Peyer's patch (tissue), 4 donors: ENCODE measurements around the gene ITGA3. TPM values are rescaled to one million over a fixed set of nuclear protein-coding genes. Genes with fewer than 3 reads are reported as not detected.

Source experiments
- DNase-seq, 3 donors: peaks; one replicate each; pipeline ENCODE4 v3.0.0-alpha.2; 2017 to 2019
- H3K27ac ChIP-seq, 4 donors: fragments of 200-600 bp; sonication (generic); one replicate each; pipeline ENCODE4 v1.5.1; 2016 to 2019
- H3K27me3 ChIP-seq, 2 donors: fragments of 200-600 bp; sonication (generic); one replicate each; pipeline ENCODE4 v1.5.1; 2019
- H3K36me3 ChIP-seq, 3 donors: fragments of 200-600 bp; sonication (generic); one replicate each; pipeline ENCODE4 v1.5.1; 2016 to 2019
- H3K4me1 ChIP-seq, 4 donors: fragments of 200-600 bp; sonication (generic); one replicate each; pipeline ENCODE4 v1.5.1; 2016 to 2019
- H3K4me3 ChIP-seq, 4 donors: fragments of 200-600 bp; sonication (generic); 1 replicate in 3 of 4; 2 replicates in 1 of 4; pipeline ENCODE4 v1.5.1; 2016 to 2019; ENCODE audit warnings: mild to moderate bottlenecking in 1 of 4
- H3K9me3 ChIP-seq, 4 donors: fragments of 200-600 bp; sonication (generic); one replicate each; pipeline ENCODE4 v1.5.1; 2016 to 2019; ENCODE audit warnings: mild to moderate bottlenecking in 1 of 4
- CTCF ChIP-seq, 6 experiments: fragments of 450-650 bp in 4 of 6; fragments of 200-600 bp in 2 of 6; sonication (generic) in 1 of 6; IDR thresholded peaks; one replicate each; pipeline ENCODE4 v1.5.1; 2017 to 2019; ENCODE audit warnings: antibody characterized with exemption in 6 of 6, mild to moderate bottlenecking in 3 of 6, moderate library complexity in 1 of 6
- POLR2A ChIP-seq, 2 donors: fragments of 450-650 bp; IDR thresholded peaks; one replicate each; pipeline ENCODE4 v1.5.1; 2017; ENCODE audit warnings: antibody characterized with exemption in 2 of 2, mild to moderate bottlenecking in 2 of 2, moderate library complexity in 2 of 2
- total RNA-seq, 4 donors: library from RNA; depleted of rRNA; stranded (reverse); fragments of >200 nt; gene quantifications; one replicate each; pipeline ENCODE4 v1.1.0, GENCODE V29; 2016

ITGA3 gene
- total RNA-seq, 4 donors from 2014 or later: 71.0 to 285 (median 247) TPM

GRCh38 chr17:50050431-50051032, 5.4 kb upstream of the ITGA3 start:
- TF ChIP-seq CTCF (IDR thresholded peaks at IDR 0.05) (no peak), POLR2A (IDR thresholded peaks at IDR 0.05) (no peak)

GRCh38 chr17:50051082-50051576, 4.8 kb upstream of the ITGA3 start:
- Histone ChIP-seq H3K36me3 (no peaks in the 10 kb centered on the region), H3K27ac (no peak overlapping the region), H3K4me3 (no peak overlapping the region), H3K27me3 (no peaks in the 10 kb centered on the region), H3K9me3 (no peaks in the 10 kb centered on the region), H3K4me1 (peaks cover 0 to 40% (median 0%) of the 10 kb centered on the region in 4 donors)
- TF ChIP-seq CTCF (IDR thresholded peaks at IDR 0.05) (no peak), POLR2A (IDR thresholded peaks at IDR 0.05) (no peak)
- peak in 1 of 3 donors; percentile 83 for DNase-seq

More at GRCh38 chr17:50050431-50051032, 5.4 kb upstream of the ITGA3 start:
- DNase-seq: no peak
- Histone ChIP-seq H3K9me3 (no peaks in the 10 kb centered on the region), H3K27me3 (no peaks in the 10 kb centered on the region), H3K27ac (no peak overlapping the region), H3K4me1 (peaks cover 0 to 40% (median 0%) of the 10 kb centered on the region in 4 donors), H3K4me3 (no peak overlapping the region), H3K36me3 (no peaks in the 10 kb centered on the region)

GRCh38 chr17:50051606-50052005, 4.3 kb upstream of the ITGA3 start:
- no peaks in the 10 kb centered on the region for H3K27me3 ChIP-seq
- no peaks in the 10 kb centered on the region for H3K36me3 ChIP-seq
- no peaks in the 10 kb centered on the region for H3K9me3 ChIP-seq
- TF ChIP-seq CTCF (IDR thresholded peaks at IDR 0.05) (no peak), POLR2A (IDR thresholded peaks at IDR 0.05) (no peak)
- H3K4me3 ChIP-seq: no peak overlapping the region
- no peak for DNase-seq
- H3K27ac ChIP-seq: no peak overlapping the region
- H3K4me1 ChIP-seq: peaks cover 0 to 40% (median 0%) of the 10 kb centered on the region in 4 donors

- TF ChIP-seq CTCF (IDR thresholded peaks at IDR 0.05) (no peak), POLR2A (IDR thresholded peaks at IDR 0.05) (no peak)
- no peaks in the 10 kb centered on the region for H3K36me3 ChIP-seq
- H3K4me1 ChIP-seq: peaks cover 0 to 43% (median 3%) of the 10 kb centered on the region in 4 donors
- no peaks in the 10 kb centered on the region for H3K27me3 ChIP-seq
- H3K9me3 ChIP-seq: no peaks in the 10 kb centered on the region
- no peak overlapping the region for H3K27ac ChIP-seq
- no peak overlapping the region for H3K4me3 ChIP-seq
- DNase-seq: no peak
Observed at GRCh38 chr17:50052241-50052796, 3.6 kb upstream of the ITGA3 start.

- H3K9me3 ChIP-seq: no peaks in the 10 kb centered on the region
- H3K27me3 ChIP-seq: no peaks in the 10 kb centered on the region
- H3K36me3 ChIP-seq: no peaks in the 10 kb centered on the region
- H3K4me3 ChIP-seq: no peak overlapping the region
- H3K4me1 ChIP-seq: peaks cover 0 to 50% (median 3%) of the 10 kb centered on the region in 4 donors
- TF ChIP-seq CTCF (IDR thresholded peaks at IDR 0.05) (no peak), POLR2A (IDR thresholded peaks at IDR 0.05) (no peak)
- peak overlapping the region in 1 of 4 donors; percentile 23 for H3K27ac ChIP-seq
- no peak for DNase-seq
Observed at GRCh38 chr17:50052822-50053653, 2.9 kb upstream of the ITGA3 start.
